Endodermal cell (in vitro differentiated cells): Measurements from ENCODE around the gene APOBEC3B. TPM values are rescaled to one million over a fixed set of nuclear protein-coding genes. Genes with fewer than 3 reads are reported as not detected.

Experiments used
- DNase-seq: peaks from one replicate; pipeline ENCODE4 v3.0.0-alpha.2; 2017
- H3K27ac ChIP-seq: 2 replicates; pipeline ENCODE4 v1.5.1; 2013; ENCODE audit warnings: mild to moderate bottlenecking, low read depth, low read length, moderate library complexity
- H3K27me3 ChIP-seq: 2 replicates; pipeline ENCODE4 v1.6.1; 2013; ENCODE audit warnings: mild to moderate bottlenecking, low read length, moderate library complexity; ENCODE audit not compliant: insufficient read depth, control insufficient read depth, poor library complexity, severe bottlenecking
- H3K36me3 ChIP-seq: 2 replicates; pipeline ENCODE4 v1.7.0; 2013; ENCODE audit warnings: mild to moderate bottlenecking, low read length, moderate library complexity; ENCODE audit not compliant: control insufficient read depth, insufficient read depth
- H3K4me1 ChIP-seq: one replicate; pipeline ENCODE4 v1.7.0; 2013; ENCODE audit warnings: low read length; ENCODE audit not compliant: control insufficient read depth, insufficient read depth
- H3K4me3 ChIP-seq: 2 replicates; pipeline ENCODE4 v1.5.1; 2013; ENCODE audit warnings: mild to moderate bottlenecking, low read length, moderate library complexity
- H3K9ac ChIP-seq: 2 replicates; pipeline ENCODE4 v1.6.1; 2013; ENCODE audit warnings: mild to moderate bottlenecking, low read length, moderate library complexity; ENCODE audit not compliant: poor library complexity, severe bottlenecking; ENCODE audit errors: extremely low read depth
- H3K9me3 ChIP-seq: 2 replicates; pipeline ENCODE4 v1.6.1; 2013; ENCODE audit warnings: mild to moderate bottlenecking, low read length, moderate library complexity; ENCODE audit not compliant: control insufficient read depth
- H3K27ac Mint-ChIP-seq: 2 replicates; pipeline ENCODE4 v1.8.0; 2020; ENCODE audit warnings: mixed read lengths
- H3K27me3 Mint-ChIP-seq: 2 replicates; pipeline ENCODE4 v1.8.0; 2021; ENCODE audit warnings: mild to moderate bottlenecking, mixed read lengths; ENCODE audit not compliant: insufficient read depth
- H3K36me3 Mint-ChIP-seq: 2 replicates; pipeline ENCODE4 v1.8.0; 2020; ENCODE audit warnings: low read depth, mixed read lengths
- H3K4me1 Mint-ChIP-seq: 2 replicates; pipeline ENCODE4 v1.8.0; 2020; ENCODE audit warnings: mixed read lengths
- H3K4me3 Mint-ChIP-seq: 2 replicates; pipeline ENCODE4 v1.8.0; 2020; ENCODE audit warnings: mild to moderate bottlenecking, moderate library complexity, mixed read lengths
- H3K9me3 Mint-ChIP-seq: 2 replicates; pipeline ENCODE4 v1.8.0; 2020; ENCODE audit warnings: mild to moderate bottlenecking, mixed read lengths
- WGBS, 2 experiments: methylation state at CpG; one replicate each; pipeline versions ENCODE4 v1.1.5 to v1.1.7; 2013; ENCODE audit warnings: missing lambda C conversion rate in 2 of 2, mixed read lengths in 1 of 2; ENCODE audit not compliant: insufficient coverage in 1 of 2, insufficient read length in 1 of 2; 5-methylcytosine and 5-hydroxymethylcytosine counted together
- total RNA-seq, 2 donors: library from RNA; stranded (reverse); fragmentation: NEBNext Ultra II Directional in 1 of 2; extraction: Animal tissue kit (Norgen Biotek cat#: 25700) in 1 of 2; gene quantifications; 2 replicates in 1 of 2; 3 replicates in 1 of 2; pipeline ENCODE4 v1.2.1, GENCODE V29; 2021
- TF ChIP-seq, protein P1 (sequence below): fragments of 200-600 bp; sonication (generic); conservative IDR thresholded peaks from 2 replicates; pipeline ENCODE4 v1.5.0; 2021; ENCODE audit warnings: antibody characterized with exemption, mild to moderate bottlenecking

Gene APOBEC3B
- total RNA-seq, 2 donors from 2014 or later: 4.1 to 5.4 TPM

DNA sequence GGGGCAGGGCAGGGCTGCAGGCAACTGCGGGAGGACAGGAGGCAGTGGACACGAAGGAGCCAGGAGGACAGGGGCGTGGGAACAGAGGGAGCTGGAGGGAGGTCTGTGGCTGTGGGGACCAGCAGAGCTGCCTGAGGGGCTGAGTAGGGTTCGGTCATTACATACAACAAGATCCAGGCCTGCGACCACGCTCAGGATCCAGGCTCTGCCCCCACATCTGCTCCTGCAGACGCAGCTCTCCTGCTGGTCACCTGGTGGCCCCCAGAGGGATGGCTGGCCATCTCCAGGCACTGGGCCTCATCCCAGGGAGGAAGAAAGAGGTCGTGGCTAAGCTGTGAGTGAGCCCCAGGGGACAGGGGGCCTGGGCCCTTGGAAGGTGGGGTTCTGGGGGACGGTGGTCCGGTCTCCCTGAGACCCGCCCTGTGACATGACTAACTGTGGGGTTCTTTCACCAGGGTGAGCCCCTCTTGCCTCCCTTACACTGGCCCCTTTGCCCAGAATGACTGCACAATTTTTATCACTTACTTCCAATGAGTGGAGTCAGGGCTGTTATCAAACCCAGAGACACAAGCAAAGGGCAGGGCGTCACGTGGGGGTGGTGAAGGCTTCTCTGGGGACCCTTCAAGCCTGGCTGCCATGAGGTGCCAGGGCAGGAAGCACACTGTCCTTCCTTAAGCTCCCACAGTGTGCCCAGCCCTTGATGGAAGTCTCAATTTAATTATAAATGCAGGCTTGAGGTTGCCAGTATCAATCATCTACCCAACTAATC, 31.4 kb upstream of the APOBEC3B start:
- H3K4me1 ChIP-seq: no peaks in the 10 kb centered on the region
- DNase-seq: no peak
- no peaks in the 10 kb centered on the region for H3K4me1 Mint-ChIP-seq
- H3K27me3 ChIP-seq: no peaks in the 10 kb centered on the region
- WGBS, 2 experiments: 91 to 96% methylated on average over 5 to 13 of the region's 13 CpGs
- H3K4me3 ChIP-seq: no peak overlapping the region
- no peaks in the 10 kb centered on the region for H3K36me3 Mint-ChIP-seq
- H3K9ac ChIP-seq: no peak overlapping the region
- no peak overlapping the region for H3K4me3 Mint-ChIP-seq
- H3K27ac Mint-ChIP-seq: no peak overlapping the region
- H3K9me3 Mint-ChIP-seq: no peaks in the 10 kb centered on the region
- no peaks in the 10 kb centered on the region for H3K9me3 ChIP-seq
- peaks cover 11% of the 10 kb centered on the region for H3K27me3 Mint-ChIP-seq
- TF ChIP-seq, protein P1, sequence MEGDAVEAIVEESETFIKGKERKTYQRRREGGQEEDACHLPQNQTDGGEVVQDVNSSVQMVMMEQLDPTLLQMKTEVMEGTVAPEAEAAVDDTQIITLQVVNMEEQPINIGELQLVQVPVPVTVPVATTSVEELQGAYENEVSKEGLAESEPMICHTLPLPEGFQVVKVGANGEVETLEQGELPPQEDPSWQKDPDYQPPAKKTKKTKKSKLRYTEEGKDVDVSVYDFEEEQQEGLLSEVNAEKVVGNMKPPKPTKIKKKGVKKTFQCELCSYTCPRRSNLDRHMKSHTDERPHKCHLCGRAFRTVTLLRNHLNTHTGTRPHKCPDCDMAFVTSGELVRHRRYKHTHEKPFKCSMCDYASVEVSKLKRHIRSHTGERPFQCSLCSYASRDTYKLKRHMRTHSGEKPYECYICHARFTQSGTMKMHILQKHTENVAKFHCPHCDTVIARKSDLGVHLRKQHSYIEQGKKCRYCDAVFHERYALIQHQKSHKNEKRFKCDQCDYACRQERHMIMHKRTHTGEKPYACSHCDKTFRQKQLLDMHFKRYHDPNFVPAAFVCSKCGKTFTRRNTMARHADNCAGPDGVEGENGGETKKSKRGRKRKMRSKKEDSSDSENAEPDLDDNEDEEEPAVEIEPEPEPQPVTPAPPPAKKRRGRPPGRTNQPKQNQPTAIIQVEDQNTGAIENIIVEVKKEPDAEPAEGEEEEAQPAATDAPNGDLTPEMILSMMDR: peak; percentile 36
- H3K27ac ChIP-seq: no peak overlapping the region
- H3K36me3 ChIP-seq: no peaks in the 10 kb centered on the region

DNA sequence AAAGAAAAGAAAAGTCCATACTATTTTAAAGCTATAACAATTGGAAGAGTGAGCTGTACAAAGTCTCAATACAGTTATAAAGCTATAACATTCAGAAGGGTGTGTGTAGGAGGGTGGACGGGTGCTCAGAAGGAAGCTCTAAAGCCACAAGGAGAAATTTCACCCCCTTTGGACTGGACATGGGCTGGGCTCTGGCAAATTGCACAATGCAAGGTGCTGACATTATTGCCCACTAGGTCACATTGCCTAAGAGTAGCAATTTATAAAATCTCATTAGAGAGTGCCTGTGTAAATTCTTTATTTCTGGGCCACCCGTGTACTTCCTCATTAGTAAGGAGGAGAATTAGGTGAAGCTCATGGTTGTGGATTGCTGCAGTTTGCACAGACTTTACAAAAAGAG, 30.4 kb upstream of the APOBEC3B start:
- H3K4me3 ChIP-seq: no peak overlapping the region
- 98 to 100% methylated on average over 1 to 2 of the region's 2 CpGs for WGBS, 2 experiments
- H3K27ac Mint-ChIP-seq: no peak overlapping the region

DNA sequence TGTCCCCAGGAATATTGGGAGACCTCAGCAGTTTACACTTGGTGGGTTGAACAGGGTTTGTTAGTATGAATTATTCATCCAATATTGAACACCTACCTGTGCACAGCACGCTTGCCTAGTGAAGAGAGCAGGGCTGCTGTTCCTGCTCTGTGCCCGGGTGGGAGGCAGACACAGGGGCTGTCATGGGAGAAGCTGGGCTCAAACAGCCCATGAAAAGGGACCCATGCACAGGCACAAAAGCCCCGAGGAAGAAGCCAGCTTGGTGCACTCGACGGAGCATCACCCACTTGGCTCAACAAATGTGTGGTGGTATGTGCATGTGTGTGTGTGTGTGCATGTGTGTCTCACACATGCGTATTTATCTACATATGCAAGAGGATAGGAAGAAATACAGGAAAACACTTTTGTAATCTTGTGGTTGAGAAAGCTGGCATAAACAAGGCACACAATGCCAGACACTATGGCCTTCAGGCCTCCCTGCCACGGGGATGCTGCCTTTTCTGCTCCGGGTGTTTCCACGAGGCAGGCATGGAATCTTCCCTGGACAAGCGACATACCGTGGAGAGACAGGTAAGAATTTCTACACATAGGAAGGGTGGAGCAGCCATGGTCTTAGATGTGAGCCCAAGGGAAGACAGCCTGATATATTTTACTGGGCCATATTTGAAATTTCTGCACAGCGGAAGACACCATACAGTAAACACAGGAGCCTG, 29.7 kb upstream of the APOBEC3B start:
- Mint-ChIP-seq H3K4me3 (no peak overlapping the region), H3K4me1 (no peaks in the 10 kb centered on the region), H3K36me3 (no peaks in the 10 kb centered on the region), H3K9me3 (no peaks in the 10 kb centered on the region), H3K27ac (no peak overlapping the region), H3K27me3 (peaks cover 13% of the 10 kb centered on the region)
- no peak overlapping the region for H3K27ac ChIP-seq
- no peak overlapping the region for H3K9ac ChIP-seq
- H3K4me1 ChIP-seq: no peaks in the 10 kb centered on the region
- whole genome bisulfite sequencing, 2 experiments: 91 to 100% methylated on average over 8 to 12 of the region's 12 CpGs
- no peak overlapping the region for H3K4me3 ChIP-seq
- no peaks in the 10 kb centered on the region for H3K27me3 ChIP-seq
- H3K36me3 ChIP-seq: no peaks in the 10 kb centered on the region
- DNase-seq: no peak
- no peaks in the 10 kb centered on the region for H3K9me3 ChIP-seq
- TF ChIP-seq, protein P1: no peak

More for the DNA sequence above, 30.4 kb upstream of the APOBEC3B start:
- TF ChIP-seq, protein P1: no peak
- H3K27ac ChIP-seq: no peak overlapping the region
- no peaks in the 10 kb centered on the region for H3K36me3 ChIP-seq
- Mint-ChIP-seq H3K4me3 (no peak overlapping the region), H3K9me3 (no peaks in the 10 kb centered on the region), H3K27me3 (peaks cover 12% of the 10 kb centered on the region), H3K4me1 (no peaks in the 10 kb centered on the region), H3K36me3 (no peaks in the 10 kb centered on the region)
- H3K9me3 ChIP-seq: no peaks in the 10 kb centered on the region
- no peak for DNase-seq
- H3K4me1 ChIP-seq: no peaks in the 10 kb centered on the region
- no peak overlapping the region for H3K9ac ChIP-seq
- no peaks in the 10 kb centered on the region for H3K27me3 ChIP-seq
